ENCODE results near the gene GNB2. TPM values are rescaled to one million over a fixed set of nuclear protein-coding genes. Genes with fewer than 3 reads are reported as not detected.

Gene GNB2
- total RNA-seq (49.5 TPM), polyA plus RNA-seq (ENCODE audit: insufficient read depth in 1 of 8, insufficient read length in 8 of 8, low replicate concordance in 1 of 8) (100 to 1,000 TPM; 146 to 202 (median 154) TPM)
- long read RNA-seq, donor 1, transcript GNB2-201 (10 exons, 1,878 nt) = major isoform, 25 of 28 reads
- long read RNA-seq, donor 1, partial matches to known transcripts = 0 of 28 reads
- long read RNA-seq, donor 1, other reads (novel, unspliced or antisense) = 0 of 28 reads
- long read RNA-seq, donor 2, transcript GNB2-201 (10 exons, 1,878 nt) = major isoform, 5 of 6 reads
- long read RNA-seq, donor 2, partial matches to known transcripts = 0 of 6 reads
- long read RNA-seq, donor 2, other reads (novel, unspliced or antisense) = 0 of 6 reads
- long read RNA-seq, donor 3, transcript GNB2-201 (10 exons, 1,878 nt) = major isoform, 67 of 83 reads
- long read RNA-seq, donor 3, transcript GNB2-202 (9 exons, 1,524 nt) = minor isoform, 7 of 83 reads
- long read RNA-seq, donor 3, partial matches to known transcripts = 8 of 83 reads
- long read RNA-seq, donor 3, other reads (novel, unspliced or antisense) = 0 of 83 reads
- long read RNA-seq, donor 4, transcript GNB2-201 (10 exons, 1,878 nt) = major isoform, 43 of 52 reads
- long read RNA-seq, donor 4, partial matches to known transcripts = 5 of 52 reads
- long read RNA-seq, donor 4, other reads (novel, unspliced or antisense) = 0 of 52 reads
- long read RNA-seq, donor 5, transcript GNB2-201 (10 exons, 1,878 nt) = major isoform, 106 of 121 reads
- long read RNA-seq, donor 5, transcript GNB2-202 (9 exons, 1,524 nt) = minor isoform, 8 of 121 reads
- long read RNA-seq, donor 5, partial matches to known transcripts = 6 of 121 reads
- long read RNA-seq, donor 5, other reads (novel, unspliced or antisense) = 0 of 121 reads
- long read RNA-seq, donor 6, transcript GNB2-202 (9 exons, 1,524 nt) = minor isoform, 5 of 88 reads
- long read RNA-seq, donor 6, transcript GNB2-201 (10 exons, 1,878 nt) = major isoform, 79 of 88 reads
- long read RNA-seq, donor 6, partial matches to known transcripts = 0 of 88 reads
- long read RNA-seq, donor 6, other reads (novel, unspliced or antisense) = 0 of 88 reads
- long read RNA-seq, donor 7, transcript GNB2-201 (10 exons, 1,878 nt) = major isoform, 62 of 66 reads
- long read RNA-seq, donor 7, partial matches to known transcripts = 0 of 66 reads
- long read RNA-seq, donor 7, other reads (novel, unspliced or antisense) = 0 of 66 reads
- long read RNA-seq, donor 8, transcript GNB2-201 (10 exons, 1,878 nt) = major isoform, 30 of 47 reads
- long read RNA-seq, donor 8, partial matches to known transcripts = 14 of 47 reads
- long read RNA-seq, donor 8, other reads (novel, unspliced or antisense) = 0 of 47 reads
- long read RNA-seq, donor 9, transcript GNB2-201 (10 exons, 1,878 nt) = major isoform, 41 of 46 reads
- long read RNA-seq, donor 9, partial matches to known transcripts = 0 of 46 reads
- long read RNA-seq, donor 9, other reads (novel, unspliced or antisense) = 0 of 46 reads
- long read RNA-seq, donor 10, transcript GNB2-201 (10 exons, 1,878 nt) = major isoform, 34 of 38 reads
- long read RNA-seq, donor 10, partial matches to known transcripts = 0 of 38 reads
- long read RNA-seq, donor 10, other reads (novel, unspliced or antisense) = 0 of 38 reads
- long read RNA-seq, donor 11, transcript GNB2-201 (10 exons, 1,878 nt) = major isoform, 42 of 92 reads
- long read RNA-seq, donor 11, partial matches to known transcripts = 46 of 92 reads
- long read RNA-seq, donor 11, other reads (novel, unspliced or antisense) = 0 of 92 reads

- no peaks in the 10 kb centered on the region for H3K27me3 ChIP-seq (ENCODE audit: control insufficient read depth, insufficient read depth, low read length)
- H3K4me1 ChIP-seq (ENCODE audit: control insufficient read depth, insufficient read depth, low read length) = peaks cover 20% of the 10 kb centered on the region
- 0% methylated on average over 54 of the region's 65 CpGs for WGBS (ENCODE audit: insufficient coverage)
- H3K9me3 ChIP-seq (replicated peaks; ENCODE audit: control insufficient read depth, low read depth, low read length) = no peaks in the 10 kb centered on the region
- peak; percentile 99 for DNase-seq
- peak within 1 kb of the TSS; percentile 99 for H3K4me3 ChIP-seq (ENCODE audit: low read length)
- peaks cover 22% of the 10 kb centered on the region for H3K36me3 ChIP-seq (ENCODE audit: control insufficient read depth, insufficient read depth, low read length)
- peak within 1 kb of the TSS; percentile 99 for H3K27ac ChIP-seq (ENCODE audit: low read length)
Measured at GRCh38 chr7:100673302-100673941, at the start of gene GNB2. Gene GNB2 (plus strand): TSS chr7:100673740. CDS start chr7:100676266, 2,526 bp downstream.

- H3K9me3 ChIP-seq (replicated peaks; ENCODE audit: control insufficient read depth, low read depth, low read length) = no peaks in the 10 kb centered on the region
- peaks cover 11% of the 10 kb centered on the region for H3K36me3 ChIP-seq (ENCODE audit: control insufficient read depth, insufficient read depth, low read length)
Measured at GRCh38 chr7:100623951-100624824, 49.4 kb upstream of the GNB2 start.

GRCh38 chr7:100626055-100626454, 47.5 kb upstream of the GNB2 start:
- DNase-seq = no peak
- 0% methylated on average over 1 of the region's 3 CpGs for WGBS (ENCODE audit: insufficient coverage)
- Histone ChIP-seq H3K4me3 (ENCODE audit: low read length) (no peak overlapping the region), H3K4me1 (ENCODE audit: control insufficient read depth, insufficient read depth, low read length) (peaks cover 11% of the 10 kb centered on the region), H3K9me3 (replicated peaks; ENCODE audit: control insufficient read depth, low read depth, low read length) (no peaks in the 10 kb centered on the region), H3K36me3 (ENCODE audit: control insufficient read depth, insufficient read depth, low read length) (peaks cover 3% of the 10 kb centered on the region), H3K27me3 (ENCODE audit: control insufficient read depth, insufficient read depth, low read length) (peaks cover 4% of the 10 kb centered on the region), H3K27ac (ENCODE audit: low read length) (no peak overlapping the region)

More at GRCh38 chr7:100623951-100624824, 49.4 kb upstream of the GNB2 start:
- no peak overlapping the region for H3K4me3 ChIP-seq (ENCODE audit: low read length)
- H3K27me3 ChIP-seq (ENCODE audit: control insufficient read depth, insufficient read depth, low read length) = peaks cover 2% of the 10 kb centered on the region
- DNase-seq = no peak
- WGBS (ENCODE audit: insufficient coverage) = 85% methylated on average over 6 of the region's 15 CpGs
- peaks cover 11% of the 10 kb centered on the region for H3K4me1 ChIP-seq (ENCODE audit: control insufficient read depth, insufficient read depth, low read length)
- no peak overlapping the region for H3K27ac ChIP-seq (ENCODE audit: low read length)

GRCh38 chr7:100626530-100627237, 46.9 kb upstream of the GNB2 start:
- H3K36me3 ChIP-seq (ENCODE audit: control insufficient read depth, insufficient read depth, low read length) = peaks cover 3% of the 10 kb centered on the region
- H3K27ac ChIP-seq (ENCODE audit: low read length) = no peak overlapping the region
- no peak overlapping the region for H3K4me3 ChIP-seq (ENCODE audit: low read length)
- H3K9me3 ChIP-seq (replicated peaks; ENCODE audit: control insufficient read depth, low read depth, low read length) = no peaks in the 10 kb centered on the region
- 3% methylated on average over 31 of the region's 37 CpGs for WGBS (ENCODE audit: insufficient coverage)
- peaks cover 5% of the 10 kb centered on the region for H3K27me3 ChIP-seq (ENCODE audit: control insufficient read depth, insufficient read depth, low read length)
- peak; percentile 84 for DNase-seq
- H3K4me1 ChIP-seq (ENCODE audit: control insufficient read depth, insufficient read depth, low read length) = peaks cover 11% of the 10 kb centered on the region

GRCh38 chr7:100627238-100627549, 46.3 kb upstream of the GNB2 start:
- Histone ChIP-seq H3K4me1 (ENCODE audit: control insufficient read depth, insufficient read depth, low read length) (peaks cover 11% of the 10 kb centered on the region), H3K9me3 (replicated peaks; ENCODE audit: control insufficient read depth, low read depth, low read length) (no peaks in the 10 kb centered on the region), H3K27ac (ENCODE audit: low read length) (no peak overlapping the region), H3K4me3 (ENCODE audit: low read length) (no peak overlapping the region), H3K27me3 (ENCODE audit: control insufficient read depth, insufficient read depth, low read length) (peaks cover 10% of the 10 kb centered on the region), H3K36me3 (ENCODE audit: control insufficient read depth, insufficient read depth, low read length) (peaks cover 2% of the 10 kb centered on the region)
- WGBS (ENCODE audit: insufficient coverage) = 81% methylated on average over 17 of the region's 21 CpGs
- DNase-seq = no peak

GRCh38 chr7:100629117-100629716, 44.3 kb upstream of the GNB2 start:
- no peak for DNase-seq
- WGBS (ENCODE audit: insufficient coverage) = 50% methylated on average over 7 of the region's 11 CpGs
- no peak overlapping the region for H3K4me3 ChIP-seq (ENCODE audit: low read length)
- H3K9me3 ChIP-seq (replicated peaks; ENCODE audit: control insufficient read depth, low read depth, low read length) = no peaks in the 10 kb centered on the region
- H3K36me3 ChIP-seq (ENCODE audit: control insufficient read depth, insufficient read depth, low read length) = no peaks in the 10 kb centered on the region
- peaks cover 30% of the 10 kb centered on the region for H3K27me3 ChIP-seq (ENCODE audit: control insufficient read depth, insufficient read depth, low read length)
- no peak overlapping the region for H3K27ac ChIP-seq (ENCODE audit: low read length)
- peaks cover 21% of the 10 kb centered on the region for H3K4me1 ChIP-seq (ENCODE audit: control insufficient read depth, insufficient read depth, low read length)

- H3K4me1 ChIP-seq (ENCODE audit: control insufficient read depth, insufficient read depth, low read length) = peaks cover 21% of the 10 kb centered on the region
- no peak for DNase-seq
- no peaks in the 10 kb centered on the region for H3K36me3 ChIP-seq (ENCODE audit: control insufficient read depth, insufficient read depth, low read length)
- peaks cover 38% of the 10 kb centered on the region for H3K27me3 ChIP-seq (ENCODE audit: control insufficient read depth, insufficient read depth, low read length)
- no peak overlapping the region for H3K4me3 ChIP-seq (ENCODE audit: low read length)
- no peaks in the 10 kb centered on the region for H3K9me3 ChIP-seq (replicated peaks; ENCODE audit: control insufficient read depth, low read depth, low read length)
- 93% methylated on average over 4 of the region's 4 CpGs for WGBS (ENCODE audit: insufficient coverage)
- no peak overlapping the region for H3K27ac ChIP-seq (ENCODE audit: low read length)
Measured at GRCh38 chr7:100630066-100630465, 43.5 kb upstream of the GNB2 start.
